Measurements from ENCODE around the gene CCL3. TPM values are rescaled to one million over a fixed set of nuclear protein-coding genes. Genes with fewer than 3 reads are reported as not detected.

The CCL3 gene
- total and polyA plus RNA-seq, 2 of the 4 experiments (the other 2 are of a cell fraction): not detected

DNA sequence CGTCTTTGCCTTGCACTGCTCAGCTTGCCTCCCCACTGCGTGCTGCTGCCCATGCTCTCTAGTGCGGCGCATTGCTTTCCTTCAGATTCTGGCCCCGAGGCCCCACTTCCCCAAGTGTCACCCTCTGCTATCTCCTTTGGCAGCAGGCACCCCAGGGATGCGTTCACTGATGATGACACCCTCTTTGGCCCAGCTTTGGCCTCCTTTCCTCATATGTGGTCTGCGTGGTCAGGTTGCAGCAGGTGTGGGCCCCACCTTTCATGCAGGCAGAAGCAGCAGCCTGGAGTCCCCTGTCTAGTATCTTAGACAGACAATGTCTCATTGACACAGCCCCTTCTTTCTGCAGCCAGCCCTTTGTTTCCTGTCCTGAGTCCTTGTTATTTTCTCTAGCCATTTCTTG is 4.8 kb upstream of the CCL3 start:
- Histone ChIP-seq H2AK9ac (replicated peaks; ENCODE audit: low read depth, low read length, poor library complexity) (no peak overlapping the region), H3K4me1 (ENCODE audit: control insufficient read depth, insufficient read depth, low read length) (no peaks in the 10 kb centered on the region), H4K8ac (ENCODE audit: low read depth in 2 of 2, low read length in 2 of 2) (no peak overlapping the region), H2BK15ac (ENCODE audit: low read depth, low read length) (no peak overlapping the region), H3K4ac (ENCODE audit: low read depth, low read length) (no peak overlapping the region), H3K79me1 (ENCODE audit: low read depth in 1 of 2, low read length in 2 of 2) (no peaks in the 10 kb centered on the region), H3K27ac (ENCODE audit: insufficient read depth, low read length) (no peak overlapping the region), H2BK120ac (ENCODE audit: low read depth, low read length) (no peak overlapping the region), H3K36me3 (ENCODE audit: control insufficient read depth, insufficient read depth, low read length) (no peaks in the 10 kb centered on the region), H3K56ac (ENCODE audit: extremely low read depth, insufficient read depth, low read length) (no peak overlapping the region), H3K18ac (ENCODE audit: low read depth, low read length) (no peak overlapping the region), H3K14ac (replicated peaks; ENCODE audit: low read depth, low read length) (no peak overlapping the region), H3K4me2 (ENCODE audit: low read depth, low read length) (no peak overlapping the region), H3K23ac (ENCODE audit: low read depth, low read length) (no peak overlapping the region), H4K5ac (ENCODE audit: low read depth, low read length) (no peak overlapping the region), H3K9me1 (ENCODE audit: insufficient read depth, low read length) (no peaks in the 10 kb centered on the region), H2BK20ac (ENCODE audit: low read depth, low read length) (no peak overlapping the region), H2AK5ac (ENCODE audit: low read depth, low read length) (no peak overlapping the region), H3K4me3 (ENCODE audit: insufficient read depth, low read depth, low read length) (no peak overlapping the region), H3K9ac (ENCODE audit: low read depth, low read length) (no peak overlapping the region), H4K91ac (ENCODE audit: insufficient read depth, low read depth, low read length) (no peak overlapping the region), H3K27me3 (ENCODE audit: control insufficient read depth, insufficient read depth, low read length) (no peaks in the 10 kb centered on the region), H2AFZ (replicated peaks; ENCODE audit: low read length, poor library complexity) (no peak overlapping the region), H2BK5ac (ENCODE audit: low read depth, low read length, poor library complexity, severe bottlenecking) (no peak overlapping the region), H3K9me3 (ENCODE audit: control insufficient read depth, insufficient read depth, low read length) (no peaks in the 10 kb centered on the region), H4K20me1 (ENCODE audit: insufficient read depth, low read length) (no peaks in the 10 kb centered on the region)
- WGBS, 2 experiments (ENCODE audit: extremely low coverage in 2 of 2, insufficient read length in 1 of 2): no CpG with 5 or more reads among the region's 7 CpGs
- CTCF ChIA-PET: no interaction called here
- DNase-seq (no peak), ATAC-seq (ENCODE audit: low read depth) (no peak)
- POLR2A ChIA-PET (ENCODE audit: unreplicated experiment): no interaction called here
- intact Hi-C loops (cut with micrococcal nuclease) (no loop called here), dilution Hi-C loops (cut with HindIII; ENCODE audit: low sequenced_read_pairs, unreplicated experiment) (no loop called here), in situ Hi-C loops (cut with MboI; ENCODE audit: low sequenced_read_pairs) (no loop called here)
- no peak for TF ChIP-seq BHLHE40 (IDR thresholded peaks at IDR 0.05; ENCODE audit: low read depth, low read length)
- no peak for TF ChIP-seq MAZ (IDR thresholded peaks at IDR 0.05; ENCODE audit: borderline replicate concordance, low read depth, low read length)
- TF ChIP-seq NFE2L2 (IDR thresholded peaks at IDR 0.05; ENCODE audit: low read depth, low read length): no peak
- no peak for TF ChIP-seq POLR2A (IDR thresholded peaks at IDR 0.05; ENCODE audit: low read depth, low read length)
- no TSS peak for BruUV-seq (replicated peaks)
